Progenitor cell of endocrine pancreas (in vitro differentiated cells): Measurements from ENCODE around the gene DNAJC5. TPM values are rescaled to one million over a fixed set of nuclear protein-coding genes. Genes with fewer than 3 reads are reported as not detected.
A peak's percentile ranks its signal among the peaks of the same experiment; 100 is the strongest.
"Not testable (repeated sequence)": the region's sequence is repeated elsewhere in the genome, so short reads cannot be mapped to it uniquely, and the experiment has no call there.

Experiments used
- DNase-seq: peaks from one replicate; pipeline ENCODE4 v3.0.0; 2021; ENCODE audit warnings: low spot score; ENCODE audit not compliant: unreplicated experiment
- H3K27ac Mint-ChIP-seq: 2 replicates; pipeline ENCODE4 v1.8.0; 2021; ENCODE audit warnings: mild to moderate bottlenecking, moderate library complexity, mixed read lengths
- H3K27me3 Mint-ChIP-seq: 2 replicates; pipeline ENCODE4 v1.8.0; 2021; ENCODE audit warnings: mixed read lengths
- H3K36me3 Mint-ChIP-seq: 2 replicates; pipeline ENCODE4 v1.8.0; 2022; ENCODE audit warnings: mixed read lengths; ENCODE audit not compliant: insufficient read depth
- H3K4me1 Mint-ChIP-seq: 2 replicates; pipeline ENCODE4 v1.8.0; 2021; ENCODE audit warnings: low read depth, mixed read lengths
- H3K4me3 Mint-ChIP-seq: 2 replicates; pipeline ENCODE4 v1.8.0; 2021; ENCODE audit warnings: low read depth, mild to moderate bottlenecking, moderate library complexity, mixed read lengths
- H3K9me3 Mint-ChIP-seq: 2 replicates; pipeline ENCODE4 v1.8.0; 2021; ENCODE audit warnings: low read depth, mixed read lengths
- total RNA-seq: library from RNA; stranded (reverse); gene quantifications from 2 replicates; pipeline ENCODE4 v1.2.1, GENCODE V29; 2021
- TF ChIP-seq, protein P1 (sequence below): fragments of 200-600 bp; sonication (generic); IDR thresholded peaks from one replicate; pipeline ENCODE4 v1.5.0; 2021; ENCODE audit warnings: antibody characterized with exemption, mild to moderate bottlenecking; ENCODE audit not compliant: unreplicated experiment

Gene DNAJC5
- total RNA-seq, 1 donor from 2014 or later, result 41.8 TPM

- H3K27ac Mint-ChIP-seq, result peak within 1 kb of the TSS; percentile 87
- peak within 1 kb of the TSS; percentile 82 for H3K4me3 Mint-ChIP-seq
- DNase-seq, result peak; percentile 55
- peaks cover 10% of the 10 kb centered on the region for H3K4me1 Mint-ChIP-seq
- TF ChIP-seq, protein P1, sequence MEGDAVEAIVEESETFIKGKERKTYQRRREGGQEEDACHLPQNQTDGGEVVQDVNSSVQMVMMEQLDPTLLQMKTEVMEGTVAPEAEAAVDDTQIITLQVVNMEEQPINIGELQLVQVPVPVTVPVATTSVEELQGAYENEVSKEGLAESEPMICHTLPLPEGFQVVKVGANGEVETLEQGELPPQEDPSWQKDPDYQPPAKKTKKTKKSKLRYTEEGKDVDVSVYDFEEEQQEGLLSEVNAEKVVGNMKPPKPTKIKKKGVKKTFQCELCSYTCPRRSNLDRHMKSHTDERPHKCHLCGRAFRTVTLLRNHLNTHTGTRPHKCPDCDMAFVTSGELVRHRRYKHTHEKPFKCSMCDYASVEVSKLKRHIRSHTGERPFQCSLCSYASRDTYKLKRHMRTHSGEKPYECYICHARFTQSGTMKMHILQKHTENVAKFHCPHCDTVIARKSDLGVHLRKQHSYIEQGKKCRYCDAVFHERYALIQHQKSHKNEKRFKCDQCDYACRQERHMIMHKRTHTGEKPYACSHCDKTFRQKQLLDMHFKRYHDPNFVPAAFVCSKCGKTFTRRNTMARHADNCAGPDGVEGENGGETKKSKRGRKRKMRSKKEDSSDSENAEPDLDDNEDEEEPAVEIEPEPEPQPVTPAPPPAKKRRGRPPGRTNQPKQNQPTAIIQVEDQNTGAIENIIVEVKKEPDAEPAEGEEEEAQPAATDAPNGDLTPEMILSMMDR, result no peak
- no peaks in the 10 kb centered on the region for H3K9me3 Mint-ChIP-seq
- peaks cover 9% of the 10 kb centered on the region for H3K36me3 Mint-ChIP-seq
- H3K27me3 Mint-ChIP-seq, result no peaks in the 10 kb centered on the region
These were observed 75.2 kb downstream of the DNAJC5 start, which contains the start of gene ZNF512B for GRCh38 chr20:63969838-63970713. TSS of gene ZNF512B (minus strand) at chr20:63969930. CDS start at chr20:63967950, 1,980 bp downstream.

GRCh38 chr20:63970714-63971431, 75.9 kb downstream of the DNAJC5 start:
- H3K4me1 Mint-ChIP-seq, result peaks cover 10% of the 10 kb centered on the region
- H3K27me3 Mint-ChIP-seq, result no peaks in the 10 kb centered on the region
- no peaks in the 10 kb centered on the region for H3K9me3 Mint-ChIP-seq
- peak overlapping the region; percentile 71 for H3K4me3 Mint-ChIP-seq
- DNase-seq, result no peak
- TF ChIP-seq, protein P1, result no peak
- peaks cover 9% of the 10 kb centered on the region for H3K36me3 Mint-ChIP-seq
- H3K27ac Mint-ChIP-seq, result no peak overlapping the region

DNA sequence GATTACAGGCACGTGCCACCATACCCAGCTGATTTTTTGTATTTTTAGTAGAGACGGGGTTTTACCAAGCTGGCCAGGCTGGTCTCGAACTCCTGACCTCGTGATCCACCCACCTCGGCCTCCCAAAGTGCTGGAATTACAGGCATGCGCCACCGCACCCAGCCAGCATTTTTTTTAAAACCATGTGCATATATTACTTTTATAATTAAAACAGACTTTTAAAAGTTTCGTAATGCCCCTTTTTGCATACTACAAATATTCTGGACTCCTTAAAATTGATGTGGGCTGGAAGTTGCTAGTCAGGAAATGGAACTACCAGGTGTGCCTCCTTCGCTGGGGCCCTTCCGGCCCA, 77.0 kb downstream of the DNAJC5 start:
- H3K4me3 Mint-ChIP-seq, result peak overlapping the region; percentile 24
- H3K4me1 Mint-ChIP-seq, H3K27me3 Mint-ChIP-seq, H3K9me3 Mint-ChIP-seq, H3K36me3 Mint-ChIP-seq, H3K27ac Mint-ChIP-seq, DNase-seq: not testable (repeated sequence)

DNA sequence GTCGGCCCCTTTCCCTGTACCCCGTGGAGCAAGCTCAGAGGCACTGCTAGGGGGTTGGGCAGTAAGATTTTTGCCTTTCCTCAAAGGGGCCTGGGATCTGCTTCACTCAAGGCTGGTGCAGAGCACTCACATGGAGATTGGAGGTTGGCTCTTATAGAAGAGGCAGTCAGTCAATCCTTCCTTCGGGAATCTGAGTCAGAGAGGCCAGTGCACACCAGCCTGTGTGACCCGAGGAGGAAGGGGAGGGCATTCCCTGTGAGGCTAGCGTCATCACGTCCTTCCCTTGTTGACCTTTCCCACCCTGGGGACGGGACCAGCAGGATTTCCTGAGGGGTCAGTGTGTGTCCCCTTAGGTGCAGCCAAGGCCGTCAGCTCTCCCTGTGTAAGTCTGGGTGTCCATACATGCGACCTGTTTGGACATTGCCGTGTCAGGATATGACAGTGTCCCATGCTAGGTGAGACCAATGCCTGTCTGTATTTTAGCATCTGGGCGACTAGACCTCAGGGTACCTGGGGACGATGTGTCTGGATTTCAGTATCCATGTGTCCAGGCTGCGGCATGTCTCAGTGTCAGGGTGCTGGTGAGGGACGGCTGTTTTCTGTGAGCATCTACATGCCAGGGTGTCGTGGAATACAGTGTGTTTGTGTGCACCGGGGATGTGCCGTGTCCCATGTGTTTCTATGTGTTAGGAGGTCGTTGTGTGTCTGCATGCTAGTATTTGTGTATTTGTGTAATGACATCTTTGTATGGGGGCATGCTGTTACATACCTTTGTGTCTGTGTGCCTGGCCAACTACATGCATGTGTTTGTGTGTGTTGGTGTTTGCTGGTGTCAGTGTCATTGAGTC, 77.6 kb downstream of the DNAJC5 start:
- H3K27me3 Mint-ChIP-seq, result no peaks in the 10 kb centered on the region
- TF ChIP-seq, protein P1, result no peak
- peaks cover 10% of the 10 kb centered on the region for H3K4me1 Mint-ChIP-seq
- no peak for DNase-seq
- H3K27ac Mint-ChIP-seq, result no peak overlapping the region
- peaks cover 9% of the 10 kb centered on the region for H3K36me3 Mint-ChIP-seq
- no peaks in the 10 kb centered on the region for H3K9me3 Mint-ChIP-seq
- H3K4me3 Mint-ChIP-seq, result peak overlapping the region; percentile 24

GRCh38 chr20:63973160-63973479, 78.2 kb downstream of the DNAJC5 start:
- H3K36me3 Mint-ChIP-seq, result peaks cover 9% of the 10 kb centered on the region
- H3K9me3 Mint-ChIP-seq, result no peaks in the 10 kb centered on the region
- TF ChIP-seq, protein P1, result no peak
- H3K27ac Mint-ChIP-seq, result no peak overlapping the region
- DNase-seq, result no peak
- H3K27me3 Mint-ChIP-seq, result no peaks in the 10 kb centered on the region
- H3K4me3 Mint-ChIP-seq, result peak overlapping the region; percentile 25
- peaks cover 10% of the 10 kb centered on the region for H3K4me1 Mint-ChIP-seq
